HG03097 (cell line): Measurements from ENCODE around the gene THSD4.
"Not testable (repeated sequence)": the region's sequence is repeated elsewhere in the genome, so short reads cannot be mapped to it uniquely, and the experiment has no call there.

Experiments
- ATAC-seq: cut with Tn5 transposase; IDR thresholded peaks from one replicate; pipeline ENCODE4 v1.9.1; 2021; ENCODE audit not compliant: unreplicated experiment, low FRiP score

THSD4 gene

DNA sequence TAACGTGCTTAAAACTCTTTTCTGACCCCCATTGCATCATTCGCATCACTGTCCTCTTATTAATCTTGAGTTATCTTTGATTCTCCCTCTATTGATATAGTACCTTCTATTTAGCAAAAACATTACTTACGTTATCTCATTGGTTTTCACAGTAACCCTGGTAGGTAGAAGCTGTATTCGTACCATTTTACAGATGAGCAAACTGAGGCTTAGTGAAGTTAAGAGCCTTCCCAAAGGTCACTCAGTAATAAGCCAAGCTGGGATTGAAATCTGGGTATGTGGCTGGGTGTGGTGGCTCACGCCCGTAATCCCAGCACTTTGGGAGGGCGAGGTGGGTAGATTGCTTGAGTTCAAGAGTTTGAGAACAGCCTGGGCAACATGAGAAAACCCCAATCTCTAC lies 244.0 kb downstream of the THSD4 start:
- no peak for ATAC-seq

DNA sequence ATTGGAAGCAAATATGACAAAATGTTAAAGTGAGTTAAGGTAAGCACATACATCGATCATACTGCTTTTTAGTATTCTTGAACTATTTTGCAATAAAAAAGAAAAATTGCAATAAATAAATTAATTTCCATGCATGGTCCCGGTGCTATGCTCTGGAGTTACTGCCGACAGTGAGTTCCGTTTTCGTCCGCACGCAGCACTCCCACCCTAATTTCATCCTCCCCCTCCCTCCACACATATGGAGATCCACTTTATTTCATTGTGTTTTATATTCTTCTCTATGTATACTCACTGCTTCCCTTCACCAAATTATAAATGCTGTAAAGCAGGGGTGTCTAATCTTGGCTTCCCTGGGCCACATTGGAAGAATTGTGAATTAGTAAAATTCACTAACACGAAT lies 247.3 kb downstream of the THSD4 start:
- no peak for ATAC-seq

GRCh38 chr15:71362987-71363968 lies 248.0 kb downstream of the THSD4 start:
- ATAC-seq: no peak

- ATAC-seq: no peak
Measured at GRCh38 chr15:71364117-71364584, 248.9 kb downstream of the THSD4 start.

DNA sequence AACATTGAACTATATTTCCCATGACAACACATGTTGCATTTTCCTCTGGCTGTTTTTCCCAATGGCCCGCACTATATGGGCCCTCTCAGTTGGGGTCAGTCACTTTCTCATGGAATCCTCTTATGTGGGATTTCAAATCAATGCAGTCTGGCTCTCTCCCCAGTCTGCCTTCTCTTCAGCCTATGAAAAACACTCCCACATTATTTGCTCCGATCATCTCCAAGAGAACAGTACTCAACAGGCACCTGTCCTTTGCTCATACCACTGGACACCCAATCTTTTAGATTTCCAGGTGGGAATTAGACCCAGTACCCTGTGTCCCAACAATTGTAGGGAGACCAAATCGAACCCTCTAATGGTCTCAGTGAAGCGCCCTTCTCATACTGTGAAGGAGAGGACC lies 251.3 kb downstream of the THSD4 start:
- ATAC-seq: no peak

GRCh38 chr15:71366926-71367325 lies 251.7 kb downstream of the THSD4 start:
- ATAC-seq: no peak

DNA sequence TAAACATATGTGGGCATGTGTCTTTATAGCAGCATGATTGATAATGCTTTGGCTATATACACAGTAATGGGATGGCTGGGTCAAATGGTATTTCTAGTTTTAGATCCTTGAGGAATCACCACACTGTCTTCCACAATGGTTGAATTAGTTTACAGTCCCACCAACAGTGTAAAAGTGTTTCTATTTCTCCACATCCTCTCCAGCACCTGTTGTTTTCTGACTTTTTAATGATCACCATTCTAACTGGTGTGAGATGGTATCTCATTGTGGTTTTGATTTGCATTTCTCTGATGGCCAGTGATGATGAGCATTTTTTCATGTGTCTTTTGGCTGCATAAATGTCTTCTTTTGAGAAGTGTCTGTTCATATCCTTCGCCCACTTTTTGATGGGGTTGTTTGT lies 252.5 kb downstream of the THSD4 start:
- not testable (repeated sequence) for ATAC-seq

GRCh38 chr15:71372769-71373168 lies 257.5 kb downstream of the THSD4 start:
- ATAC-seq: not testable (repeated sequence)

- no peak for ATAC-seq
Measured at GRCh38 chr15:71373917-71374316, 258.6 kb downstream of the THSD4 start.

DNA sequence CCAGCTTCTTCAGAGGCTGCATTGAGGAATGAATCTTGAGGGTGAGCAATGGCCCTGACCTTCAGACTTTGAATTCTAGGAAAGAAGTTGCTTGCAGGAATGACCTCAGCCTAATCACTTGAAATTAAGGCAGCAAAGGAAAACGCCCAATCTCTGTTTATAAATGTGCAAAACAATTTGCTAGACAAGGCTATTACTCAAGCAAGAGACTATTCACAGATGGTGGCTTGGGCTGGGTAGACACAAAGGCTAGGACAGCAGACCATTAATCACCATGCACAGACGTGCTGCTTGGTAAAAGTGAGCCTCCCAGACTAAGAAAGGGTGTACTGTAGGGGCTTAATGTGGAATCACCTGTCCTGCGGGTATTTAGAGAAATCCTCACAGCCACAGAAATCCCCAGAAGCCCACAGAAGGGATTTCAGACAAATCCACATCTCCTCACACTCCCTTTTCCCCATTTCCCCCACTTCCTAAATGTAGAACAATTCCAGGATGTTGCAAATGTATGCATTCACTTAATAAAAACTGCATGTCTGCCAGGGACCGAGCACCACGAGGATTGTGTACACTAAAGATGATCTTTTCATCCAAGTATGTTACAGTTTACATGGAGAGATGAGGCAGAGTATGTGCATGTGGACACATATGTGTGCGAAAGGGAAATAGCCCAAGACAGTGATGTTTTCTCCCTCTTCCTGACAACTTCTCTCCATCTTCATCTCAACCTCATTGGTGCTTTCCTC lies 259.5 kb downstream of the THSD4 start:
- no peak for ATAC-seq

GRCh38 chr15:71375934-71376333 lies 260.7 kb downstream of the THSD4 start:
- no peak for ATAC-seq

DNA sequence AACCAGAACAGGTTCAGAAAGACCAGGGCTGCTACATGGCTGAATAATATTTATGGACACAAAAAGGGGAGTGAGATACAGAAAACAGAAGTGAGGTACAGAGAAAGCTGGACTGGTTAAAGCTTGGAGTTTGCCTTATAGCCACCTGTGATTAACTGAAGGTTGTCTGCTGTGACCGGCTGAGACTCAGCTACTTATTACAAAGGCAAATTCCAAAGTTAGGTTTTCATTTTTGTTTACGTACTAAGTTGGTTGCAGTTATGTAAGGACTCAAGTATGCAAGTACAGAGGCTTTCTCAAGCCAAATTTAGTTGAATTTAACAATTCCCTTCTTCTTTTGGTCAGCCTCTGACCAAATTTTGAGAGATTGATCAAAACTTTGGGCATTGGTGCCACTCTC lies 264.6 kb downstream of the THSD4 start:
- ATAC-seq: no peak

DNA sequence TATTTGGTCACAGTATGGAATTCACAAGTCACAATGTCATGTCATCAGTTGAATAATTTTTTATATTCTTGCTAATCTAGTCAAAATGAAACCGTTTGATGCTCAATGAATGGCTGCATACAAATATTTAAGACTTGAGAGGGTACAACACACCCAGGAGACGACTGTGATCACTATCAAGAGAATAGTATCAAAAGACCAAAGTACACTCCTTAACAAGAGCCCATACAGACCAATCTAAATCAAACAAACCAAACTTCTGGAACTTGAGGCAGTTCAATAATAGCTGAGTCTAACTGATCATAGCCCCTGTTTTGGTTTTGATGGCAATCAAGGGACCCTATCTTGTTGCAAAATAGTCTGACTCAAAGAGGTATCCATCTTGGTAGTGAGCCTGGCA lies 265.1 kb downstream of the THSD4 start:
- no peak for ATAC-seq

- no peak for ATAC-seq
Measured at GRCh38 chr15:71384501-71384900, 269.2 kb downstream of the THSD4 start.

DNA sequence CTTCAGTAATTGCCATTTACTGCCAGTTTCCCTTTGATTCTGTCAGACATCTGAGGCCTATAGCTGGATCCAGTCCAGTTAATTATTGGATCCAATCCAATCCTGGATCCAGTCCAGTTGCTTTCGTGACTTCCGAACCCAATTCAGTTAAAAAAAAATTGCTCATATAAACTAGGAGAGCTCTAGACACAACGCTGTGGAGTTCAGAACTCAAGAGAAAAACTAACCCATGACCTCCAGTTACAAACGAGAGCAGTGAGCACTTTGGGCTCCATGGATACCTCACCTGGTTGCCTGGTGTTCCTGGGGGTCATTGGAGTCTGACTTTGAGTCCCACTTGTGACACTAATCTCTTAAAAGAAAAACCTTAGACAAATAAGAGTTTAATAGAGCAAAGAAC lies 269.8 kb downstream of the THSD4 start:
- no peak for ATAC-seq

- ATAC-seq: no peak
Measured at GRCh38 chr15:71385457-71385856, 270.2 kb downstream of the THSD4 start.

GRCh38 chr15:71386005-71386404 lies 270.7 kb downstream of the THSD4 start:
- no peak for ATAC-seq

GRCh38 chr15:71386448-71387236 lies 271.4 kb downstream of the THSD4 start:
- ATAC-seq: no peak

GRCh38 chr15:71387810-71388209 lies 272.5 kb downstream of the THSD4 start:
- ATAC-seq: no peak

DNA sequence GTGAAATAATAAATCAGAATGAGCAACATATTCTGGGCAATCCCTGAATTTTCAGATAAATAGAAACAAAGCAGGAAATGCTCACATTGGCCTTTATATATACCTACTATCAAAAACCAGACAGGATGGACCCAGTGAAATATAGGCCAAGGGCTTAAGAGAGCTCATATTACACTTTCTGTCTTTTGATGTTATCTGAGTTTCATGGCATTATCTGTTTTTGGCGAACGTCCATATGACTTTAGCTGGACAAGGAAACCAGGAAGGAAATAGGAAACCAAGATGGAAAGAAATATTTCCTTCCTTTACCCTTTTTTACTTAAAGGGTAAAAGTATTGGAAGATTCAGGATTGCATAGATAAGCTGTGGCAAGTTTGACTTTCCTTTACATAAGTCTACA lies 274.8 kb downstream of the THSD4 start:
- no peak for ATAC-seq
